MCF 10A (cell line): ENCODE data around the gene DLG2. TPM values are rescaled to one million over a fixed set of nuclear protein-coding genes. Genes with fewer than 3 reads are reported as not detected.

Experiments
- BruUV-seq: library from RNA; stranded (reverse); fragments of 400-500 nt; replicated peaks from 2 replicates; lab custom pipeline; 2021; lab: Mats Ljungman, UMichigan
- CTCF ChIA-PET: fragments of 300-600 bp; sonication (Branson Sonifier 250); formaldehyde crosslinking; extraction: SDS; loops from one replicate; lab custom pipeline; 2021; ENCODE audit warnings: antibody characterized with exemption, inconsistent platforms; lab: Yijun Ruan, JAX
- POLR2A ChIA-PET: fragments of 300-600, 350-650 bp; sonication (Branson Sonifier 250); formaldehyde crosslinking; extraction: SDS; loops from one replicate; lab custom pipeline; 2020; ENCODE audit warnings: antibody characterized with exemption, inconsistent platforms; lab: Yijun Ruan, JAX
- DNase-seq: peaks from one replicate; pipeline ENCODE4 v3.0.0-alpha.2; 2018; ENCODE audit not compliant: unreplicated experiment
- H3K27ac Mint-ChIP-seq: one replicate; pipeline ENCODE4 v1.8.0; 2022; ENCODE audit warnings: mild to moderate bottlenecking, low read depth, mixed read lengths; ENCODE audit not compliant: unreplicated experiment
- H3K27me3 Mint-ChIP-seq: one replicate; pipeline ENCODE4 v1.8.0; 2022; ENCODE audit warnings: mixed read lengths; ENCODE audit not compliant: insufficient read depth, unreplicated experiment
- H3K36me3 Mint-ChIP-seq: one replicate; pipeline ENCODE4 v1.8.0; 2022; ENCODE audit warnings: mild to moderate bottlenecking, moderate library complexity, mixed read lengths; ENCODE audit not compliant: insufficient read depth, unreplicated experiment
- H3K4me1 Mint-ChIP-seq: one replicate; pipeline ENCODE4 v1.8.0; 2022; ENCODE audit warnings: mixed read lengths; ENCODE audit not compliant: insufficient read depth, unreplicated experiment
- H3K4me3 Mint-ChIP-seq: one replicate; pipeline ENCODE4 v1.8.0; 2022; ENCODE audit warnings: mild to moderate bottlenecking, moderate library complexity, mixed read lengths; ENCODE audit not compliant: unreplicated experiment
- H3K9me3 Mint-ChIP-seq: one replicate; pipeline ENCODE4 v1.8.0; 2022; ENCODE audit warnings: mixed read lengths; ENCODE audit not compliant: unreplicated experiment
- intact Hi-C: fragments of 100-400 bp; cut with micrococcal nuclease; formaldehyde crosslinking; loops from 2 replicates; pipeline ENCODE4 v1.14.1; 2022
- total RNA-seq: library from RNA; stranded (reverse); gene quantifications from 2 replicates; pipeline ENCODE4 v1.2.3, GENCODE V29; 2022
- TF ChIP-seq, protein P1 (sequence below): fragments of 200-600 bp; IDR thresholded peaks from one replicate; pipeline ENCODE4 v1.8.0; 2022; ENCODE audit warnings: antibody characterized with exemption, mild to moderate bottlenecking; ENCODE audit not compliant: unreplicated experiment

Gene DLG2
- total RNA-seq, 1 experiment from 2014 or later, result 0.26 TPM

DNA sequence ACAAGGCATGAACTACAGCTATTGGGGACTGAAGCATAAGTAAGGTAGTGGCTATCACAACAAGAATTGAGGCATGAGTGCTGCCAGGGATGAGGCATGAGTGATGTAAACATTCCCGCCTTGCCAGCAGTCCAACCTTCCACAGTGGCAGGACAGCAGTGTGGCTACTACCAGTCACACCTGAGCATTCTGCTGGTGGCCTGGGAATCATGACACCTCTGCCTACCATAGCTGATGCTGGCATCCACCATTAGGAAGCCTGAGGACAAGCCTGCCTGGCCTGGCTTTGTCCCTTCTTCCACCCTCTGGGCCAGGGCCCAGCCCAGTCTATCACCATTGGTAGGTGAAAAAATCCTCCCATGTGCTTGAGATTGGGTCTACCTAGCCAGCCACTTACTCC lies 1628.2 kb downstream of the DLG2 start:
- no peaks in the 10 kb centered on the region for H3K4me1 Mint-ChIP-seq
- BruUV-seq, result no TSS peak
- DNase-seq, result no peak
- no peak overlapping the region for H3K4me3 Mint-ChIP-seq
- intact Hi-C loops, result no loop called here
- TF ChIP-seq, protein P1, sequence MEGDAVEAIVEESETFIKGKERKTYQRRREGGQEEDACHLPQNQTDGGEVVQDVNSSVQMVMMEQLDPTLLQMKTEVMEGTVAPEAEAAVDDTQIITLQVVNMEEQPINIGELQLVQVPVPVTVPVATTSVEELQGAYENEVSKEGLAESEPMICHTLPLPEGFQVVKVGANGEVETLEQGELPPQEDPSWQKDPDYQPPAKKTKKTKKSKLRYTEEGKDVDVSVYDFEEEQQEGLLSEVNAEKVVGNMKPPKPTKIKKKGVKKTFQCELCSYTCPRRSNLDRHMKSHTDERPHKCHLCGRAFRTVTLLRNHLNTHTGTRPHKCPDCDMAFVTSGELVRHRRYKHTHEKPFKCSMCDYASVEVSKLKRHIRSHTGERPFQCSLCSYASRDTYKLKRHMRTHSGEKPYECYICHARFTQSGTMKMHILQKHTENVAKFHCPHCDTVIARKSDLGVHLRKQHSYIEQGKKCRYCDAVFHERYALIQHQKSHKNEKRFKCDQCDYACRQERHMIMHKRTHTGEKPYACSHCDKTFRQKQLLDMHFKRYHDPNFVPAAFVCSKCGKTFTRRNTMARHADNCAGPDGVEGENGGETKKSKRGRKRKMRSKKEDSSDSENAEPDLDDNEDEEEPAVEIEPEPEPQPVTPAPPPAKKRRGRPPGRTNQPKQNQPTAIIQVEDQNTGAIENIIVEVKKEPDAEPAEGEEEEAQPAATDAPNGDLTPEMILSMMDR, result no peak
- H3K36me3 Mint-ChIP-seq, result no peaks in the 10 kb centered on the region
- ChIA-PET POLR2A (interaction anchor here (0.6 kb wide), 1 partner anchor 17 kb away, joined by 4 read pairs; no protein-coding TSS in a partner anchor), CTCF (no interaction called here)
- H3K27me3 Mint-ChIP-seq, result no peaks in the 10 kb centered on the region
- peaks cover 36% of the 10 kb centered on the region for H3K9me3 Mint-ChIP-seq
- no peak overlapping the region for H3K27ac Mint-ChIP-seq

DNA sequence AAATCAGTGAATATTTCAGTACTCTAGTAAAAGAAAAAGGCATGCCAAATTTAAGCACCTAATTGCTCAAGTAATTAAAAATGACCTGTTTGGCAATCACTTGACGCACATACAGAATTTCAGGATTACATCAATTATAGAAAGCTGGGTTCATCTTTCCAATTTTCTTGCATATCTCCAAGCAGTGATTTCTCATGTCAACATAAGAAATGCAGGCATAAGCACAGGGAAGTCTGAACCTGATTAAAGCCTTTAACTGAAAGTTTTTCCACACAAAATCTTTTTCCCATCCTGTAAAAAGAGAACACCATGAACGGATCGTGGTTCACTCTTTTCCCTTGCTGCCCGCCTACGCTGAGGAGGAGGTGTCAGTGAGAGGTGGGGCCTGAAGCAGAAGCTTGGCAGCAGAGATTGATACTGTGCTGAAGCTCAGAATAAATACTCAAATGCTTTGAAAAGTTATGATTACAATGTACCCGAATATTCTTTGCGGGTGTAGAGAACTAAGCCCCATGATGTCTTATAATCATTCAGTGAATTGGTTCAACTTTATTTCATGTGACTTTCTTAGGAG lies 1636.9 kb downstream of the DLG2 start:
- no peaks in the 10 kb centered on the region for H3K36me3 Mint-ChIP-seq
- no peak overlapping the region for H3K27ac Mint-ChIP-seq
- ChIA-PET CTCF (no interaction called here), POLR2A (no interaction called here)
- no peaks in the 10 kb centered on the region for H3K9me3 Mint-ChIP-seq
- no peak overlapping the region for H3K4me3 Mint-ChIP-seq
- DNase-seq, result no peak
- TF ChIP-seq, protein P1, result no peak
- H3K27me3 Mint-ChIP-seq, result no peaks in the 10 kb centered on the region
- H3K4me1 Mint-ChIP-seq, result no peaks in the 10 kb centered on the region
- intact Hi-C loops, result no loop called here
- no TSS peak for BruUV-seq

DNA sequence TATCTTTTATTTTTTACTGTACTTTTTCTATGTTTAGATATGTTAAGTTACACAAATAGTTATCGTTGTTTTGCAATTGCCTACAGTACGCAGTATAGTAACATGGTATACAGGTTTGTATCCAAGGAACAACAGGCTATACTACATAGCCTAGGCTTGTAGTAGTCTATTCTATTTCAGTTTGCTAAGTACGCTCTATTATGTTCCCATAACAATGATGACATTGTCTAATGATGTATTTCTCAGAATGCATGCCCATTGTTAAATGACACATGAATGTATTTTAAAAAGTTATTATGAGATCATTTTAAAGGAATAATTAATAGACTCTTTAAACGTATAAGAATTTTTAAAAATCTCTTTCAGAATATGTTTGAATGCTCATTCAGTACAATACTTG lies 1644.3 kb downstream of the DLG2 start:
- Mint-ChIP-seq H3K36me3 (no peaks in the 10 kb centered on the region), H3K9me3 (no peaks in the 10 kb centered on the region), H3K4me1 (no peaks in the 10 kb centered on the region), H3K27ac (no peak overlapping the region), H3K4me3 (no peak overlapping the region), H3K27me3 (no peaks in the 10 kb centered on the region)
- no peak for DNase-seq
- ChIA-PET CTCF (interaction anchor here (0.6 to 0.8 kb wide), 2 partner anchors 641 to 652 kb away, joined by 3 to 4 read pairs; no protein-coding TSS in a partner anchor), POLR2A (no interaction called here)
- intact Hi-C loops, result no loop called here
- TF ChIP-seq, protein P1, result no peak
- no TSS peak for BruUV-seq

DNA sequence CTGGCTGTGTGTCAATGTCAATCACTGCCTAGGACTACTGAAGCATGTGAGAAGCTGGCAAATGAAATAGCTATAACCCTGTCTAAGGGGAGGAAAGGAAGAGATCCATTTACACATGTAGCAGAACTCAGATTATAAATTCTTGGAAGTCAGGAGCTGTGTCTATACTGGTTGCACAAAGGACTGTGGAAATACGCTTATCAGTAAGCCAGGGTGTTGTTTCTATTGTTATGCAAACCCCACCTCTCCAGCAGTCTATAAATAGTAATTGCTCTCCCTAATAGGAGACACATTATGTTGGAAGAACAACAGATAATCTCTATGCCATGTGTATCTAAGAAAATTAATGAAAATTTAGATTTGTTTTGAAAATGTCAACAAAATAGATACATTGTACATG lies 1647.6 kb downstream of the DLG2 start:
- POLR2A ChIA-PET, result no interaction called here
- intact Hi-C loops, result no loop called here
- H3K36me3 Mint-ChIP-seq, result no peaks in the 10 kb centered on the region

More for the DNA sequence above, 1647.6 kb downstream of the DLG2 start:
- no peak overlapping the region for H3K27ac Mint-ChIP-seq
- TF ChIP-seq, protein P1, result no peak
- H3K27me3 Mint-ChIP-seq, result no peaks in the 10 kb centered on the region
- DNase-seq, result no peak
- CTCF ChIA-PET, result interaction anchor here (0.7 kb wide), 1 partner anchor 109 kb away, joined by 3 read pairs; no protein-coding TSS in a partner anchor
- no TSS peak for BruUV-seq
- H3K4me1 Mint-ChIP-seq, result no peaks in the 10 kb centered on the region
- no peak overlapping the region for H3K4me3 Mint-ChIP-seq
- no peaks in the 10 kb centered on the region for H3K9me3 Mint-ChIP-seq
